ENCODE measurements around the gene PLA2G4B.

The PLA2G4B gene

GRCh38 chr15:41827880-41828806 is 10.5 kb upstream of the PLA2G4B start, which contains the start of gene JMJD7:
TSS of gene JMJD7 (plus strand) at chr15:41828092. CDS start at chr15:41828125, 33 bp downstream.
- DNase-seq (ENCODE audit: low read depth in 2 of 2), result peak; percentile 96 to 99

DNA sequence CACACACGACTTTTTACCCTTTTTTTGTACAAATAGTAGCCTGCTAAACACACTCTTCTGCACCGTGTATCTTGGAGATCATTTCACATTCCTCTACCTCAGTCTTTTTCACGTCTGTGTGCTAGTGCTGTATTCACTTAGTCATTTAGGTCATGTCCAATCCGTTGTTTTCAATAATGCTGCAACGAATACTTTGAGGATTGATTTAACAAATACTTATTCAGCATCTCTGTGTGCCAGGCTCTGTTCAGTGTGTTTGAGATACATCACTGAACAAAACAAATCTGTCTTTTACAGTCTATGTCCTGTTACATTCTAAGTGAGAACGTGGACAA is 9.9 kb upstream of the PLA2G4B start:
- DNase-seq (ENCODE audit: low read depth in 2 of 2), result no peak

DNA sequence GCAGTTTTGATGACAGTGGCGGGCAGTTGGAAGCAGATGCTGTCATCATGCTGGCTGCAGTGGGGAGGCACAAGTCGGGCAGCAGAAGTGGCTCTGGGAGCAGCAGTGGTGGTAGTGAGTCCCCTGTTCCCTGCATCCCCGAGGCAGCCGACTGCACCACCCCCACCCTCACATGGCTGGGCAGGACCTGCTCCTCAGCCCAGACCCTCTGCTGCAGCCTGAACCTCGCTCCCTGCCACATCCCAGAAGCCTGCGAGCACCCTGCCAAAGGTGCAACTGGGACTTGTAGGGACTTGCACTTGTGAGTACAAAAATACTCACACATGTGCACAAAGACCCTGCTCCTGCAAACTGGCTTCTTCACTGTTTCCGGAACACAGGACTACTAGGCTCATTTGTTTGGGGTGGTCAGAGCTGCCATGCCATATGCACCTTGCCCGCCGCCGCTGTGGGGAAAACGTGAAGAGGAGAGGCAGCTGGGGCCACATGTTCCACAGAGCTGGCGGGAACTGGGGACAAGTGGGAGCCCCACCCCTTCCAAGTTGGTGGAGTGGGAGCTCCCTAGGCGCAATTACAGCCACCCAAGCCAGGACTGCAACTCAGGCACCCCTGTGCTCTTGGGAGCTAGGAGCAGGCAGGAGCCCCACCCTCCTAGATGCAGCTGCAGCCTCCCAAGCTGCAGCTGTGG is 8.5 kb upstream of the PLA2G4B start:
- DNase-seq (ENCODE audit: low read depth in 2 of 2), result no peak

GRCh38 chr15:41831291-41831690 is 7.4 kb upstream of the PLA2G4B start:
- peak in 1 of 2 donors; percentile 13 for DNase-seq (ENCODE audit: low read depth in 2 of 2)

GRCh38 chr15:41832208-41832607 is 6.4 kb upstream of the PLA2G4B start:
- DNase-seq (ENCODE audit: low read depth in 2 of 2), result no peak

- no peak for DNase-seq (ENCODE audit: low read depth in 2 of 2)
Observed at GRCh38 chr15:41832875-41833274, 5.8 kb upstream of the PLA2G4B start.

DNA sequence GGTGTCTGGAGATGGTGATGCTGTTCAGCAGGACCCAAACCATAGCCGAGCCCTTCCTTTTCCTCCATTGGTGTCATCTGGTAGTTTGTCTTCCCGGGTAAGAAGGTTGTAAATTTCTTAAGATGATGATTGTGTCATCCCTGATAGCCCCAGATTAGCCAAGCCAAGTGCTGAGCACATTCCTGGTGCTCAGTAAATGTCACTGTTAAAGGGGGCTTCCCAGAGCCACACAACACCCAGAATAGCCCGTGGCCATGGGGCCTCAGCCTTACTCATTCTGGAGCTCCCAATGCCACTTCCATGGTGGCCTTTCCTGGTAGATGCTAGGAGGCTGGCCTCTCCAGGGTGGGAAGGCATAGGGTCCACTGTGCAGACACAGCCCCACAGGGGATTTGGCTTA is 4.6 kb upstream of the PLA2G4B start:
- DNase-seq (ENCODE audit: low read depth in 2 of 2), result no peak

- no peak for DNase-seq (ENCODE audit: low read depth in 2 of 2)
Observed at GRCh38 chr15:41836073-41836472, 2.6 kb upstream of the PLA2G4B start.

GRCh38 chr15:41836713-41837454 is 1.8 kb upstream of the PLA2G4B start:
- DNase-seq (ENCODE audit: low read depth in 2 of 2), result no peak

GRCh38 chr15:41839781-41840491 is 1.3 kb downstream of the PLA2G4B start:
- no peak for DNase-seq (ENCODE audit: low read depth in 2 of 2)

DNA sequence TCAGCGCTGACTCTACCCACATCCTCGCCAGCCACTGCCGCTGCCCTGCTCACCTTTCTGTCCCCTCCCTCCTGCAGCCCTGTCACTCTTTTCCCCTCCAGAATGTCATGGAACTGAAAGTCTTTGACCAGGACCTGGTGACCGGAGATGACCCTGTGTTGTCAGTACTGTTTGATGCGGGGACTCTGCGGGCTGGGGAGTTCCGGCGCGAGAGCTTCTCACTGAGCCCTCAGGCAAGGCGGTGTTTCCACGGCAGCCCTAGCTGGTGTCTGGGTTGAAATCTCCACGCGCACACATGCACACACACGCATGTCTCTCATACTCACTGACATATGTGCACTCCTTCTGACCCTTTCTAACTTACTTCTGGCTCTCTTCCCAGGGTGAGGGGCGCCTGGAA is 2.0 kb downstream of the PLA2G4B start:
- DNase-seq (ENCODE audit: low read depth in 2 of 2), result no peak

- no peak for DNase-seq (ENCODE audit: low read depth in 2 of 2)
Observed at GRCh38 chr15:41841131-41841530, 2.5 kb downstream of the PLA2G4B start.

DNA sequence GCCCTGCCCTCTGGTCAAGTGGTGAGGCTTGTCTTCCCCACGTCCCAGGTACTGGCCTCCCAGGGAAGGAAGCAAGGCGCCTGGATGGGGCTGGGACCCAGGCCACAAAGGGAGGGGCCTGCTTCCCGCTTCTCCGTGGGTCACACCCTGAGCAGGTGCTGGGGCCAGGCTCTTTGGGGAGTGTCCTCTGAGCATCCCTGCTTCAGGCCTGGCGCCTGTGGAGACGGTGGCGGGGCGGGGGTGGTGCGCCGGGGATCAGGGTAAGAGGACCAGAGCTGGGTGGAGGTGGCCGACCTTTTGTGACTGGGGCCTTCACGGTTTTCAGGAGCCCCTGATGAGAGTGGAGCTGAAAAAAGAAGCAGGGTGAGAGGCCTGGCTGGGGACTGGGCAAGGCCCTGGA is 3.6 kb downstream of the PLA2G4B start:
- DNase-seq (ENCODE audit: low read depth in 2 of 2), result no peak

DNA sequence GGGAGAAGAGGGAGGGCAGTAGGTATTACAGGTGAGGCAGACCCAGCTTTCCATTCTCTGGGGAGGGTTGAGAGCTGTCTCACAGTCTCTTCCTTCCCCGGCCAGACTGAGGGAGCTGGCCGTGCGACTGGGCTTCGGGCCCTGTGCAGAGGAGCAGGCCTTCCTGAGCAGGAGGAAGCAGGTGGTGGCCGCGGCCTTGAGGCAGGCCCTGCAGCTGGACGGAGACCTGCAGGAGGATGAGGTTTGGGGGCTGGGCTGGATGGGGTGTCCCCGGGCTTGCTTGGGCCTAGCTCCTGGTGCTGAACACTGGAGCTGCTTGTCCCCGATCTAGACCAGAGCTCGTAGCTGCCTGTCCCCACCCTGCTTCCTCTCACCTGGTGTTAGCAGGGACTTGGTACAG is 4.9 kb downstream of the PLA2G4B start:
- DNase-seq (ENCODE audit: low read depth in 2 of 2), result no peak

- DNase-seq (ENCODE audit: low read depth in 2 of 2), result no peak
Observed at GRCh38 chr15:41844814-41845213, 6.2 kb downstream of the PLA2G4B start.

DNA sequence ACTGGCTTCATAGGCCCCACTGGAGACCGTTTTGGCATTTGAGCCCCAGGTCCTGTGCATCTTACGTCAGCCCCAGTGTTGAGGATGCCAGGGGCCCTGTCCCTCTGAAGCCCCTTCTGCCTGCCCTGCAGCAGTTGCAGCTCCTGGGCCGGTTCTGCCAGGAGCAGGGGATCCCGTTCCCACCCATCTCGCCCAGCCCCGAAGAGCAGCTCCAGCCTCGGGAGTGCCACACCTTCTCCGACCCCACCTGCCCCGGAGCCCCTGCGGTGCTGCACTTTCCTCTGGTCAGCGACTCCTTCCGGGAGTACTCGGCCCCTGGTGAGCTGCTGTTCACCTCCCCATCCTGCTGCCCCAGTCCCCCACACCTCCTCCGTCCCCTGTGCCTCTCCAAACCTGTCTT is 8.6 kb downstream of the PLA2G4B start:
- no peak for DNase-seq (ENCODE audit: low read depth in 2 of 2)

GRCh38 chr15:41847981-41848380 is 9.3 kb downstream of the PLA2G4B start:
- no peak for DNase-seq (ENCODE audit: low read depth in 2 of 2)

GRCh38 chr15:41848631-41849030 is 10.0 kb downstream of the PLA2G4B start:
- peak; percentile 45 to 54 for DNase-seq (ENCODE audit: low read depth in 2 of 2)

DNA sequence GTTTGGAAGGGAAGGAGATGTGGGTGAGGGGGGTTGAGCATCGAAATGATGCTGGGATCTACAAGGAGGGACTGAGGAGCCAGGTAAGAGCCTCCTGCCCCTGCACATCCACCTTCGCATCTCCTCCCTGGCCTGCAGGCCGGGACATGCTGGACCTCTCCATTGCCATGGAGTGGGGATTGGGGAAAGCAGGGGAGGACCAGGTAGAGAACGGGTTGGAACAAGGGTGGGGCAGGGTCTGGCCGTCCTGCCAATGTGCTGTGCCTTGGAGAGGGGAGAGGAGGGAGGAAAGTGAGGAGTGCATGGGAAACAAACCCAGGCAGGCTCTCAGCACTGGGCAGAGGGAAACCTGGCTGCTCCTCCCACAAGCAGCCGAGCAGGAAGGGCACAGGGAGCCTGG is 10.6 kb downstream of the PLA2G4B start:
- DNase-seq (ENCODE audit: low read depth in 2 of 2), result no peak

DNA sequence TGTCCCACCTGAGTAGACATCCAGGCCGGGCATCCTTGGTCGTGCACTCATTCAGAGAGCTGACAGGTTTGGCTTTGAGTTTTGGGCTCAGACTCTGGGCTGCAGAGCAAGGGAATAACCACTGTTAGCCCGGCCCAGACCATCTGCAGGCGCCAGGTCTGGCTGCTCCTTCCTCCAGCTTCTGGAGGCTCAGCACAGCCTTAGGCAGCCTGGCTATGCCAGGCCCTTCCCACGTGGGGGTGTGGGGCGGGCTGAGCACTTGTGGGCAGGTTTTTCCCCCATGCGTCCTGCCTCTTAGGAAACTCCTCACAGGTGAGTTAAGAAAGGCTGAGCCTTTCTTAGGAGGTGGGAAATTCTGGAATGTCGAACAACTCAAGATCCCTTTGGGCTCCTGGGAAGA is 11.2 kb downstream of the PLA2G4B start:
- DNase-seq (ENCODE audit: low read depth in 2 of 2), result no peak

GRCh38 chr15:41850482-41851166 is 12.0 kb downstream of the PLA2G4B start:
- no peak for DNase-seq (ENCODE audit: low read depth in 2 of 2)

Data from stimulated activated CD4-positive, alpha-beta T cell treated with anti-CD3 and anti-CD28 coated beads, Interleukin-4, amount 100 ng/mL, for 48 hours (primary cell).